HG03103 (cell line): ENCODE results near the gene ATP8B3.

Source experiments
- ATAC-seq: cut with Tn5 transposase; IDR thresholded peaks from one replicate; pipeline ENCODE4 v1.9.1; 2021; ENCODE audit warnings: low read depth; ENCODE audit not compliant: unreplicated experiment

The ATP8B3 gene, protein sequence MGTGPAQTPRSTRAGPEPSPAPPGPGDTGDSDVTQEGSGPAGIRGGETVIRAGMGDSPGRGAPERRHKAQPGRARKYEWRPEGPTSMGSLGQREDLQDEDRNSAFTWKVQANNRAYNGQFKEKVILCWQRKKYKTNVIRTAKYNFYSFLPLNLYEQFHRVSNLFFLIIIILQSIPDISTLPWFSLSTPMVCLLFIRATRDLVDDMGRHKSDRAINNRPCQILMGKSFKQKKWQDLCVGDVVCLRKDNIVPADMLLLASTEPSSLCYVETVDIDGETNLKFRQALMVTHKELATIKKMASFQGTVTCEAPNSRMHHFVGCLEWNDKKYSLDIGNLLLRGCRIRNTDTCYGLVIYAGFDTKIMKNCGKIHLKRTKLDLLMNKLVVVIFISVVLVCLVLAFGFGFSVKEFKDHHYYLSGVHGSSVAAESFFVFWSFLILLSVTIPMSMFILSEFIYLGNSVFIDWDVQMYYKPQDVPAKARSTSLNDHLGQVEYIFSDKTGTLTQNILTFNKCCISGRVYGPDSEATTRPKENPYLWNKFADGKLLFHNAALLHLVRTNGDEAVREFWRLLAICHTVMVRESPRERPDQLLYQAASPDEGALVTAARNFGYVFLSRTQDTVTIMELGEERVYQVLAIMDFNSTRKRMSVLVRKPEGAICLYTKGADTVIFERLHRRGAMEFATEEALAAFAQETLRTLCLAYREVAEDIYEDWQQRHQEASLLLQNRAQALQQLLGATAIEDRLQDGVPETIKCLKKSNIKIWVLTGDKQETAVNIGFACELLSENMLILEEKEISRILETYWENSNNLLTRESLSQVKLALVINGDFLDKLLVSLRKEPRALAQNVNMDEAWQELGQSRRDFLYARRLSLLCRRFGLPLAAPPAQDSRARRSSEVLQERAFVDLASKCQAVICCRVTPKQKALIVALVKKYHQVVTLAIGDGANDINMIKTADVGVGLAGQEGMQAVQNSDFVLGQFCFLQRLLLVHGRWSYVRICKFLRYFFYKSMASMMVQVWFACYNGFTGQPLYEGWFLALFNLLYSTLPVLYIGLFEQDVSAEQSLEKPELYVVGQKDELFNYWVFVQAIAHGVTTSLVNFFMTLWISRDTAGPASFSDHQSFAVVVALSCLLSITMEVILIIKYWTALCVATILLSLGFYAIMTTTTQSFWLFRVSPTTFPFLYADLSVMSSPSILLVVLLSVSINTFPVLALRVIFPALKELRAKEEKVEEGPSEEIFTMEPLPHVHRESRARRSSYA (N-terminal part only)

DNA sequence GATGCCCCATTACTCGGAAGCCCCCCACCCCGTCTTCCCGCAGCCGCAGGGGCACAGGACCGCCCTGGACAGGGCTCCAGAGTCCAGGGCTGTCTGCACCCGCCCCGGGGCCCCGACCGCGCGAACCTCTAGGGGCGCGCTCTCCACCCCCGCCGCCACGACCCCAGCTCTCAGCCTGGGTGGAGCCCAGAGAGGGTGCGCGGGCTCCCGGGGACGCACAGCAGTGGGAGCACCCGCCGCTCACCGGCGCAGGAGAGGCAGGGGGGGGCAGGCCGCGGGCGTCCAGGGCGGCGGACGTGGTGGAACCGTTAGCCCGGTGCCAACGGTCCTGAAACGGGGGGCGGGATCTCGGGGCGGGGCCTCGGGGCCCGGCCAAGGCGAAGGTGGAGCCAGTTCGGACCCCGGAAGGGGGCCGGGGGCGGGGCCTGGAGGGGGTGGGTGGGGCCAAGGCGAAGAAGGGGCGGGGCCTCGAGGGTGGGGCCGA is at the start of gene ATP8B3:
TSS of gene ATP8B3 (minus strand) at position 335 of the 484 bp plus-strand sequence. CDS start 540 bp downstream, outside the sequence.
- ATAC-seq, result peak; percentile 21

DNA sequence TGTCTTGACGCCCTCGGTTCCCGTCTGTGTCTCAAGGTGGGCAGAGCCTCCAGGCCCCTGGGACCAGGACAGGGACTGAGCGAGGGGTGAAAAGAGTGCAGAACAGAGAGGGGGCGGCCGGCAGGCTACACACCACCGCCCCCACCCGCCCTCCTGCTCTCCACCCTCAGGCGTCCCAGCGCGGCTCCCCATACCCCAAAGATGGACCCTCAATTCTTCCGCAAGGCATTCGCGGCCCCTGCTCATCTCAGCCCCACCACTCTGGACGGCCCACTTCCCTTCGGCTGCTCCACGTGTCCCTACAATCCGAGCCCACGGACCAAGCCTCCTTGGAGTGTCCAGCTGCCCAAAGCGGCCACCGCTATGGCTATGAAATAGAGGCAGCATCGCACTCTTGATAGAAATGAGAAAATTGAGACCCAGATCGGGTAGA is 49.5 kb upstream of the ATP8B3 start:
- no peak for ATAC-seq

DNA sequence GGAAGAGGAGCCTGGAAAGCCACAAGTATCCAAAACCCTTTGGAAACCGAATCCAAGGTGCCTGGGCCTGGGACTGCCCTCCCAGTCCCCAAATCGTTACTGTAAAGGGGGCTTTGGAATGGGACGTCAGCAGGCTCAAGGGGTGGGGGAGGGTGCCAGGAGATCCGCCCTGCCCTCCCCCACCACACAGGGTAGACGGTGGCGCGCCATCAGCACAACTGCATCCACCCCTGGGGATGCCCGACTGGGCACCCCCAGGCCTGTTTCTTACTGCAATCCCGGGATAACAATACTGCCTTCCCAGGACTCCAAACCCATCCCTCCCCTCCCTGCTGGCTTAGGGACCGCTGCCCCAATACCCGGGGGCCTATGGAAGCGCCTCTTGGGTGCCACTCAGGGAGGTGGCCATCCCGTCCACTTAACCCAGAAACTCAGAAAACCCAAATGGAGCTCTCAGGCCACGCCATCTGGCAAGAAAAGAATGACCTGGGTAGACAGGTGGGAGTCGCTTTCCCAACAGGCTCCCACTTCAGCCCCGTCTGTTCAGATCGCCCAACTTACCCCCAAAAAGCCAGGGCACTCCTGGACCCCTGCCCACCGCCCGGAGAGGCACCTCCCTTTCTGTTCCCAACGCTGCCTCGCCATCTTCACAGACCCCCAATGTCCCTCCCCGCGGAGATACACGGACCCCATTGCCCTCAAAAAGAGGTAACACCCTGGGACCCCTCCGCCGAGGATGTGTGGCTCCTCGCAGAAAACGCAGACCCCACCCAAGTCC is 48.9 kb upstream of the ATP8B3 start:
- ATAC-seq, result no peak

DNA sequence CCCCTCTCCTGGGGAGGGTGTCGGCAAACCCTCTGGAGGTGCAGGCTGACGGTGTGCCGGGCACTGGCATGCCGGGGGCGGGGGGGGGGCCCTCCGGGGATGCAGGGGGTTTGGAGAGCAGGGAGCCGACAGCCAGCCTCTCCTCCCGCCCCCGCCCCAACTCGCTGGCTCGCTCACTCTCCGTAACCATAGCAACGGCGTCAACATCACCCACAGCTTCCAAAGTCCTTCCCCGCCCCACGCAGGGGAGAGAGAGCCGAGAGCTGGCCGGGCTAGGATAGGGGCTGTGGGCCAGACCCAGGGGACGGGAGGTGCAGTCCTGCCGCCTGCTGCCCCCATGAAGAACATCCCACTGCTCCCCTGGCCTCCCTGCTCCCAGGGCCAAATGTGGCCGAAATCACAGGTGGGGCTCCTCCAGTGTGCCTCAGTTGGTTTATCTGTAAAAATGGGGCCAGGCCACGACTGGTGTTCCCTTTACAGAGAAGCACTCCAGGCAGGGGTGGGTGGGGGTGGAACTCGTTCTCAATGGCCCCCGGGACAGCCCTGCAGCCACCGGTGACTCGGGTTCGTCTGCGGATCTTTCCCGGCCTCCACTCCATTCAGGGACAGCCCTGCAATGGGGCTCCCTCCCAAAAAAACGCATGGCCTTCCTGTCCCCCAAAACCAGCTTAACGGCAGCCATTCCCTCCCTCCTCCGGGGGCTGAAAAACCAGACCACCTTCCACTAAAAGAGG is 48.1 kb upstream of the ATP8B3 start:
- ATAC-seq, result no peak

DNA sequence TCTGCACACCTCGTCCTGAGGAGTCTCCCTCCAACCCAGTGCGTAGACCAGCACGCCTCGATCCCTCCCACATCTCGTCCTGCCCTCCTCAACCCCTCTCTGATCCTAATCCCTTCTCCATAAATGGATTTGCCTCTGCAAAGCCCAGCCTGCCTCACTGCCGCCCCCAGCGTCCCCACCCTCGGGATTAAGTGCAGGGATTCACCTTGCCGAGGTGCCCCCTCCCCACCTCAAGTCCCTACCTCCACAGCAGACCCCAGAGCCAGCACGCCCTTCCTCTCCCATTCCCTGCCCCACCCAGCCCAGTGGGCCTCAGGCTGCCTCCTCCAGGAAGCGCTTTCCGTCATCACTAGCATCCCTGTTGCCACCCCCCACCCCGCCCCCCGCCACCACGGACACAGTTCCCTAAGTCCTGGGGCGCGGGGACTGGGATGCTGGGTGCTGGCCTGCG is 47.3 kb upstream of the ATP8B3 start:
- ATAC-seq, result no peak

DNA sequence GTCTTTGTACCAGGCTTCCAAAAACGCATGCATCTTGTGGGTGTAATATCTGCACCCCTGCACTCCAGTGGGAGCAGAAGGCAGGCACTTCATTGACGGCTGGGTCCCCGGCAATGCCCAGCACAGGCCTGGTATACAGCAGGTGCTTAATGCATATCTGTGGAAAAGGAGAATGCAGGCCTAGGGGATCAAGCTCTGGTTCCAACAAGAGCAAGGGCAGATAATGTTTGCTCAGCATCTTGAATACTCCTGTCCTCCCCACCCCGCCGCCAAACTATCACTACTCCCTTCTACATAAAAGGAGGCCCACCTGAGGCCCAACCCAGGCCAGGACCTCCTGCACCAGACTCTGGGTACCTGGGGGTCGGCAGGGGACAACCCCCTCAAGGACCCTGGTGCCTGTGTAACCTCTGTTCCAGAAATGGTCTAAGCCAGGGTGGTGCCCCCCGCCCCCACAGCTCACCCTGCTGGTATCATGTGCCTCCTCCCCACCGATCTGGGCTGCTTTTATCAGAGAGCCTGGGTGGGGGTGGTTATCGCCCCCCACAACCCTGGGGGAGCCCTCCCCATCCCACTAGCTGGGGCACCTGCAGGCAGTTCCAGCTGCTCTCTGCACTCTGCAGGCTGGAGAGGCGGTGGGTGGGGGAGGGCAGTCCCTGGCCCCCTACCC is 46.5 kb upstream of the ATP8B3 start:
- ATAC-seq, result no peak

DNA sequence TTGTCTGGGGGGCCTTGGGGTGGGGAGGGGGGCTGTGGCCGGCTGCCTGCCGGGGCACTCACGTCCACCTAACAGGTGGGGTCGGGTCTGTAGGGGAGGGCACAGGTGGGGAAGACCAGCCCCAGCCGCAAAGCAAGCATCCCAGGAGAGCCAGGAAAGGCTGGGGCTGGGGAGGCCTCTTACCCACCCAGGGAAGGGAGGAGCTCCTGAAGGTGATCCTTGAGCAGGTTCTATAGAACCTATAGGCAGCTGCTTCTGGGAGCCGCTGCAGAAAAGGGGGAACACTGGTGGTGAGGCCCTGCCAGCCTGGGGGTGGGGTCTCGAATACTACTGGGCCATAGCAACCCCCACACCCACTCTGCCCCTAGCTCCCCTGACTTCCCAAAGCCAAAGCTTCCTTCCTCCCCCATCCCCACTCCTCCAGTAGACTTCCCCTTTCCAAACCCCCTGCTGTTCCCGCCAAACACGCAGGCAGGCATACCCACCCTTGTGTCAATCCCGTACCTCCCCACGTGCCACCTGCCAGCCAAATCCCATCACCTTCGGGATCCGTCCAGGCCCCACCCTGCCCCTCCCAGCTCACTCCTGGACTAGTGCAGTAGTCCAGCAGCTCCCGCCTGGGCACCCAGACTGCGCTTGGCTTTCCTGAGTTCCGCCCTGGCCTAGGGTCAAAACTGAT is 45.7 kb upstream of the ATP8B3 start:
- no peak for ATAC-seq

DNA sequence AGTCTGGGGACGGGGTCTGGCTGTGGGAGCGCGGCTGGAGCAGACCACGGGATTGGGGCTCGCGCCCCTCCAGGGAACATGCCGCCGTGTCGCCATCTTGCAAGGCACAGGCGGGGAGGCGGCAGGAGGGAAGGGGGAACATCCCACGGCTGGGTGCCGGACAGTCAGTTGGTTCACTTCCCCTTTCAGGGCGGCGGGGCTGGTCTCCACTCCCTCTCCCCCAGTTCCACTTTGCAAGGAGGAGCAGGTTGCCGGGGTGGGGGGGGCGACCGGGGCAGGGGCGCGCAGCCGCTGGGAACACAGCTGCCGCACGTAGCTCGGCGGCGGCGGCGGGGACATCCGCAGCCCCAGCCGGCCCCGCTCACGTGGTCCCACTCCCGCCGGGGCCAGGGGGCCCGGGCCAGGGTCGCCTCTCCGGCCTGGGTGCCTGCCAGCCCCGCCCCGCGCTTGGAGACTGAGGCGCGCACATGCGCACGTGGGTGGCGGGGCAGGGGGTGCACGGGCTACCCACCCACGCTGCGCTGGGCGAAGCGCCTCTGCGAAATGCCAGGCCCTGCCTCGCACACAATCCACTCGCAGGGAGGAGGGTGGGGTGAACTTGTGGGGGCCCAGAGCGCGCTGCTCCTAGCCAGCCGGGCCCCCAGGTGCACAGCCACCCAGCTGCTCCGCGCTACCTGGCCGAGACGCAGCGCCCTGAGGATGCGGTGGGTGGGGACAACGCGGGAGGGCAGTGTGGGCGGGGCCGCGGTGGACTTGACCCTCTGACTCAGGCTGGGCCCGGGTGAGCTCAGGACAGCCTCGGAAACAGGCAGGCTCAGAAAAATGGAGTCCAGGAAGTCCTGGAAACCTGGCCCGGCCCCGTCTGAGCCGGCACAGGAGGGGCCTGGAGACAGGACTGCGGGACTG is 44.9 kb upstream of the ATP8B3 start:
- ATAC-seq, result no peak

DNA sequence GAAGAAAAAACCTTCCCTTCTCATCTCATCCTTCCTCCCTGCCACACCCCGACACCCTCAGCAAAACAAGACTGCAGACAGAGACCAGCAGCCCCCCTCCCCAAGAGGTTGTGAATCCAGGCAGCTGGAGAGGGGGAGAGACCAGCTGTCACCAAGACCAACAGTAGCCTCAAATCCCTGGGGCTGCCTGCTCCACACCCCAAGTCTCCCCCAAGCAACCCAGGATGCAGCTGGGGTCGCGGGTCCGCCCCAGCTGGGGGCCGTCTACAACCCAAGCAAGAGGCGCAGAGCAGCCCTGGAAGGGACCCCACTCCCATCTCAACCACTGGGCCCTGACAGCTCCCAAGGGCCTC is 44.2 kb upstream of the ATP8B3 start:
- ATAC-seq, result no peak

DNA sequence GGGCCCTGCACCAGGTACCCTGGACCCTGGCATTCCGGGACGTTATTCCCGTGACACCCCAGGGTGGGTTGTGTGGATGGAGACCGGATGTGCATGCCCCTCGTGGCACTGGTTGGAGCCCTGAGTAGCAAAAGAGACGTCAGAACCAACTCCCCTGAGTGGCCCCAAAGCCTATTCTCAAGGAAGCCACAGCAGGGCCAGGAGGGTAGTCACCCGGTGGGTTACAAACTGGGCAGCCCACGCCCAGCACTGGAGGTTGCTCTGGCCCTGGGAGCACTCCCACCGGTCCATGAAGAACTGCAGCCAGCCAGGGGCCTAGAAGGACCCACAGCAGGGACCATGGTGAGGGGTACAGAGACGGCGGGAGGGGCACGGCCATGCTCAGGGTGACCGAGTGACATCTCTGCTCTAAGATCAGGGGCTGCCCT is 43.8 kb upstream of the ATP8B3 start:
- no peak for ATAC-seq

DNA sequence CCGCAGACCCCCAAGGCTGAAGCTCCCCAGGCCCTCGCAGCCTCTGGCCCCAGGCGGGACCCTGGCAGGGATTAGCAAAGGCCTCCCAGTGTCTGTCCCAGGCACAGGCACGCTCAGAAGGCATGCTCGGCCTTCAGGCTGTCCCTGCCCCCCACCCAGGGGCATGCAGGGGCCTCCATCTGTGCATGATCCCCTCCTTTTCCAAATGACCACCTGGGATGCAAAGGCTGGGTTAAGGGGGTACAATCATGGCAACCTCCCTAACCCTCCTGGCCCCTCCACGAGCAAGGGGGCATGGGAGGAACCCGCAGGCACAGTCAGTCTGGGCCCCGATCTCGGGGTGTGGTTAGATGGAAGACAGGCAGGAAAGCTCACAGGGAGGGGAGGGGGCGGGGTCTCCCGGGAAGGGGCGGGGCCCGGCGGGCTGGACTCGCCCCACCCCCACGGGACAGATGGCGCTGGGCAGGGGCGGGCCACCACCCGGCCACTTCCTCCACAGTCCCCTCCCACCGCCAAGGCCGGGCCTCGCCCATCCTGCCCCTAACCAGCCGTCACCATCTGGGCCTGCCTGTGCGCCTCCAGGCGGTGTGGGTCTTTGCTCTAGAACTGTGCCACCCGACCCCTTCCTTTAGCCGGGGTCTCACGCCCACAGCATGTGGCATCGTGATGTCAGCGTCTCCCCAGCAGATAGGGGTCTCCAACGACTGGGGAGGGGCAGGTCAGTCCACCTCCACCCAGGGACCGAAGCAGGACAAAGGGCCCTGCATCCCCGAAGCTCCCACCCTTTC is 43.2 kb upstream of the ATP8B3 start:
- ATAC-seq, result peak; percentile 41

DNA sequence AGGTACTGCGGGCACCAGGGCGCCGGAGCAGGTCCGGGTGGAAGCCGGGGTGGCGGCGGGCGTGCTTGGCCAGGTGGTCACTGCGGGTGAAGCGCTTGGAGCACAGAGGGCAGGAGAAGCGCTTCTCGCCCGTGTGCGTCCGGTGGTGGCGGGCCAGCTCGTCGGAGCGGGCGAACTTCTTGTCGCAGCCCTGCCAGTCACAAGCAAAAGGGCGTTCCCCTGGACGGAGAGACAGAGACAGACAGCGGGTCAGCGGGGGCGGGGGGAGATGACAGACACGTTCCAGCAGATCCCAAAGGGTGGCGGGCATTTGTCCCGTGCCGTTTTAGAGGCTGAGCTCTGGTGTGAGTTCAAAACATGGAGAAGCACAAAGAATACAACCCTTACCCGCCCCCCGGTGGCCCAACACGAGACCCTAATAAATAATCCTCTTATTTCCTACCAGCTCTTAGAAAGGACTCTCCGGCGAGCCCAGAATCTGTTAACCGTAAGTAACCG is 42.5 kb upstream of the ATP8B3 start:
- ATAC-seq, result no peak

DNA sequence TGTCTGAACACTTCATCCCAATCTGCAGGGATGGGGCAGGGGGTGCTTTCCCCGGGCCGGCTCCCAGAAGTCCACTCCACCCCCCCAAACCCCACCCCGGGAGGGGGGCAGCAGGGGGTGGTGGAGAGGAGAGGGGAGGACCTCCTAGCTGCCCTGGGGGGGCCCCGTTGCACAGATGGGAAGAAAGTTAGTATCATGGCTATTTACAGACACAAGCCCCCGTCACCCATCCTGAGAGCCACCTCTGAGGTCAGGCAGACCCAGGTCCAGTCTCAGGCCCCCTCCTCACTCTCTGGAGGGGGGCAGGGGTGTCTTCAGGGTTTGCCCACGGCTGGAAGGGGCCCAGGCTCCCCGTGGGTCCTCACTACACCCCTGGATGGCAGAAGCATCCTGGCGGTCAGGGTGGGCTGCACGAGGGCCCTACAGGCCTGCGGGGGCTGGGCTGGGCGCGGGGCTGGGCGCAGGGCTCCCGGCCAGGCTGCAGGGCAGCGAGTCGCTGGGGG is 42.0 kb upstream of the ATP8B3 start:
- ATAC-seq, result no peak

DNA sequence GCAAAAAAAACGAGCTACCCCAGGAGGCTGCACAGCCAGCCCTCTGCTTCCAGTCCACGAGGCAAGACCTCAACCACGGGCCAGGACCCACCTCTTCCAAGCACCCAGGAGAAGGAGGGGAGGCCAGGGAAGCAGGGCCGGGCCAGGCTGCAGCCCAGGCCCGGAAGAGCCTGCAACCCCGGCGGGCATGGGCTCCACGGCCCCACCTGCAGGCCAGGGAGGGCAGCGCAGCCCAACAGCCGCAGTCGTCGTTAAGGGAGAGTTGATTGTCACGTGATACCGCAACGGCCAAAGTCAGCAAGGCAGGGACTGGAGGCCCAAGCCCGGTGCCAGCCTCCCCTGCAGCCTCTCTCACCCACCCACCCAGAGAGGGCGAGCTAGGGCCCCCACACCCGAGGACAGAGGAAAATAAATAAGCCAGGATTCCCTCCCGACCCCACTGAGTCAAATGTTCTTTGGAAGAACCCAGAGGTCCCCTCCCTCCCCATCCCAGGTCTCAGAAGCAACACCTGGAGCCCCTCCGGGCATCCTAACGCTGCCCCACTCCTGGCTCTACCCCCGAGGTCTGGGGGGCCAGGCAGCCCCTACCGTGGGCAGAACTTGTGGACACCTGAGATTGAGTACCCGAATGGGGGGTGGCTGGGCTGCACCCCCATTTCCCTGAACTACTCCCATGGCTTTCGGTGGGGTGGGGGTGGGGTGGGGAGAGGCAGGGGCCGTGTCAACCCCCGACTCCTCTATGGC is 41.4 kb upstream of the ATP8B3 start:
- ATAC-seq, result no peak

DNA sequence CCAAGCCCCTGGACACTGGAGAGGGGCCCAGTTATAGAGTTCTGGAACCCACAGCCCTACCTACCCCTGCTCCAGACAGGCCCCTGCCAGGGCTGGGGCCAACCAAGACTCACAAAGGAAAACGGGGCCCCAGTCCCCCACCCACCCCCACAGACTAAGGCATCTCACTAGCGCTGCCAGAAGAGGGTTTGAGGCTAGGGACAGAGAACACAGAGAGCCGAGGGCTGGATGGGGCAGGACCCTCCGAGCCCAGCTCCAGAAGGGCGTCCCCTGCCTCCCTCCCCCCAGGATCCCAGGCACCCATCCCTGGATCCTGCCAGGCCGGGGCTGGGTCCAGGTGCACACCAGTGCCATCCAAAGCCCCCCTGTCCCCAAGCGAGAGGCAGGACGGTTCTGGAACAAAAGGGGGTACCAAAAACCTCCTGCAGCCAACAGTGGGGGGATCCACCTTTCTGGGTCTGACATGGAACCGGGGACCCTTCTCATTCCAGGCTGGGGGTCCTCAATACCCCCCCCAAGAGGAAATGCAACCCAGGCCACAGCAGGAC is 40.6 kb upstream of the ATP8B3 start:
- no peak for ATAC-seq
